Peyer's patch (tissue), 4 donors: ENCODE results near the gene VBP1.

Experiments
- CTCF ChIP-seq, 6 experiments: fragments of 450-650 bp in 4 of 6; fragments of 200-600 bp in 2 of 6; sonication (generic) in 1 of 6; IDR thresholded peaks; one replicate each; pipeline ENCODE4 v1.5.1; 2017 to 2019; ENCODE audit warnings: antibody characterized with exemption in 6 of 6, mild to moderate bottlenecking in 3 of 6, moderate library complexity in 1 of 6
- POLR2A ChIP-seq, 2 donors: fragments of 450-650 bp; IDR thresholded peaks; one replicate each; pipeline ENCODE4 v1.5.1; 2017; ENCODE audit warnings: antibody characterized with exemption in 2 of 2, mild to moderate bottlenecking in 2 of 2, moderate library complexity in 2 of 2

DNA sequence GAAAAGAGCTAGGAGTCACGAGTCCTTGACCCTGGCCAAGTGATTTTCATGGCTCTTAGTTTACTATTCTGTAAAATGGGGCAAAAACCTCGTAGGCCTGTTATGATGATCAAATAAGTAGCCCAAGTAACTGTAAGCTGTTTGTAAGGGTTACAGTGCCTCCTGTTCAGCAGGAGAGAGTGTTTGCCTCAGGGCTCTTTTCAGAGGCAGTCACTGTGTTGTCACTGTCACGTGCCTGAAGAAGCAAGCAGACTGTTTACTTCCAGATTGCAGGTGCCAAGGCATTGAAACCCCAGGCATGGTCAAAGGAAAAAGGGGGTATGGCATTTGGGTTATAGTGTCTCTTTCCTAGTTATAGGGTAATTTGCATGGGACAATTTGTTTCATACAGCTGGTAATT, 43.5 kb downstream of the VBP1 start:
- TF ChIP-seq CTCF (IDR thresholded peaks at IDR 0.05) (no peak), POLR2A (IDR thresholded peaks at IDR 0.05) (no peak)
